PC-9 (cell line): ENCODE data around the gene RNF220.

ENCODE experiments used
- CTCF ChIP-seq: fragments of 200-600 bp; sonication (generic); conservative IDR thresholded peaks from 2 replicates; pipeline ENCODE4 v1.6.1; 2017; ENCODE audit warnings: mixed run types, antibody characterized with exemption, mild to moderate bottlenecking, moderate library complexity
- EZH2 ChIP-seq: fragments of 200-600 bp; sonication (generic); IDR thresholded peaks from 2 replicates; pipeline ENCODE4 v1.8.0; 2017; ENCODE audit warnings: antibody characterized with exemption, low read depth

DNA sequence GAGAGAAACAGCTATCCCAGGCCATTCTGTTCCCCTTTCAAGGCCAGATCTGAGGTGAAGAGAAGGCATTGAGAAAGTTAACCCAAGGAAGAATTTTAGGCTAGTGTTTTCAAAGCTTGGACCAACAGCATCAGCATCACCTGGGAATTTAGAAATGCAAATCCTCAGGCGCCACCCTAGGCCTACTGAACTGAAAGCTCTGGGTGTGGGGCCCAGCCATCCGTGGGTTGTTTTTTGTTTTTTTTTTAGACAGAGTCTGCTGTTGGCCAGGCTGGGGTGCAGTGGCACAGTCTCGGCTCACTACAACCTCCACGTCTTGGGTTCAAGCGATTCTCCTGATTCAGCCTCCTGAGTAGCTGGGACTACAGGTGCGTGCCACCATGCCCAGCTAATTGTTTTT is 98.6 kb downstream of the RNF220 start:
- TF ChIP-seq CTCF = no peak
- no peak for TF ChIP-seq EZH2
